NCI-H1092 (cell line): Measurements from ENCODE around the gene HLTF.
"Not testable (repeated sequence)": the region's sequence is repeated elsewhere in the genome, so short reads cannot be mapped to it uniquely, and the experiment has no call there.

Experiments
- DNase-seq: peaks from one replicate; lab custom pipeline; 2025; lab: John Stamatoyannopoulos, UW

The HLTF gene

GRCh38 chr3:148991219-148992026 is 94.9 kb downstream of the HLTF start, which contains the start of gene GYG1:
GYG1 (plus strand) TSS chr3:148991540; CDS start chr3:148991641, 101 bp downstream.
- peak; percentile 55 for DNase-seq

GRCh38 chr3:148990236-148990635 is 96.1 kb downstream of the HLTF start:
- no peak for DNase-seq

- not testable (repeated sequence) for DNase-seq
Observed at GRCh38 chr3:148987551-148987950, 98.8 kb downstream of the HLTF start.

- no peak for DNase-seq
Observed at GRCh38 chr3:148981273-148981672, 105.1 kb downstream of the HLTF start.
